K562 (cell line): ENCODE data around the gene TREX2. TPM values are rescaled to one million over a fixed set of nuclear protein-coding genes. Genes with fewer than 3 reads are reported as not detected.
A peak's percentile ranks its signal among the peaks of the same experiment; 100 is the strongest.

Experiments used
- ATAC-seq: fragments of 200-7000 bp; cut with Tn5 transposase; 3 replicates; pipeline ENCODE4 v1.9.1; 2020; ENCODE audit warnings: moderate library complexity
- BruUV-seq: library from RNA; stranded (reverse); fragments of 400-500 nt; replicated peaks from 2 replicates; lab custom pipeline; 2021; lab: Mats Ljungman, UMichigan
- CTCF ChIA-PET: fragments of 300-600 bp; formaldehyde crosslinking; extraction: SDS; loops from one replicate; lab custom pipeline; 2021; ENCODE audit warnings: low intra/inter-chr PET ratio; lab: Yijun Ruan, JAX
- POLR2A ChIA-PET: fragments of 300-600, 350-650 bp; sonication (Branson Sonifier 250); formaldehyde crosslinking; extraction: SDS; loops from one replicate; lab custom pipeline; 2021; ENCODE audit warnings: antibody characterized with exemption, inconsistent platforms; lab: Yijun Ruan, JAX
- DNase-seq, 4 experiments: peaks; one replicate each; pipeline versions ENCODE4 v3.0.0 to v3.0.0-alpha.2; 2011 to 2018; ENCODE audit warnings: low spot score in 3 of 4, mixed read lengths in 3 of 4; ENCODE audit errors: extremely low read depth in 1 of 4
- FAIRE-seq: peaks from 2 replicates; lab custom pipeline; 2011; peaks lifted over from hg19 to GRCh38; lab: Jason Lieb, UNC
- H2AFZ ChIP-seq: 2 replicates; pipeline ENCODE4 v1.6.0; 2011; ENCODE audit warnings: low read depth, low read length, control low read depth, inconsistent platforms
- H3K27ac ChIP-seq: fragments of 200-600 bp; 3 replicates; pipeline ENCODE4 v1.8.0; 2011; ENCODE audit warnings: low read depth, mild to moderate bottlenecking, control low read depth, inconsistent platforms, low read length, moderate library complexity, mixed read lengths; ENCODE audit errors: extremely low read depth
- H3K27me3 ChIP-seq, 2 experiments: fragments of 300-600 bp in 1 of 2; 2 replicates in 1 of 2; 3 replicates in 1 of 2; pipeline versions ENCODE4 v1.6.0 to v1.8.0; 2011; ENCODE audit warnings: inconsistent platforms in 2 of 2, low read length in 2 of 2, mild to moderate bottlenecking in 1 of 2, mixed read lengths in 1 of 2, moderate library complexity in 1 of 2; ENCODE audit not compliant: control insufficient read depth in 2 of 2, insufficient read depth in 2 of 2
- H3K36me3 ChIP-seq: fragments of 300-600 bp; 3 replicates; pipeline ENCODE4 v1.8.0; 2011; ENCODE audit warnings: mild to moderate bottlenecking, low read length, inconsistent platforms; ENCODE audit not compliant: control insufficient read depth, insufficient read depth
- H3K4me1 ChIP-seq, 2 experiments: fragments of 200-600 bp in 1 of 2; replicated peaks in 1 of 2; 2 replicates in 1 of 2; 3 replicates in 1 of 2; pipeline versions ENCODE4 v1.5.1 to v1.8.0; 2011; ENCODE audit warnings: inconsistent platforms in 2 of 2, low read length in 2 of 2, mild to moderate bottlenecking in 1 of 2, mixed read lengths in 1 of 2, moderate library complexity in 1 of 2; ENCODE audit not compliant: control insufficient read depth in 2 of 2, insufficient read depth in 2 of 2
- H3K4me2 ChIP-seq: 2 replicates; pipeline ENCODE4 v1.6.1; 2011; ENCODE audit warnings: low read length, control low read depth, inconsistent platforms, mixed read lengths; ENCODE audit not compliant: insufficient read depth
- H3K4me3 ChIP-seq: fragments of 200-600 bp; sonication (generic), shearing (Covaris generic); 2 replicates; pipeline ENCODE4 v1.5.1; 2016; ENCODE audit warnings: control low read depth, inconsistent platforms
- H3K79me2 ChIP-seq: fragments of 200-600 bp; 3 replicates; pipeline ENCODE4 v1.8.0; 2011; ENCODE audit warnings: low read length, inconsistent platforms; ENCODE audit not compliant: control insufficient read depth, insufficient read depth
- H3K9ac ChIP-seq, 2 experiments: 2 replicates each; pipeline versions ENCODE4 v1.6.0 to v1.6.1; 2011; ENCODE audit warnings: low read depth in 2 of 2, low read length in 2 of 2, control low read depth in 1 of 2, inconsistent platforms in 1 of 2, mild to moderate bottlenecking in 1 of 2, mixed read lengths in 1 of 2; ENCODE audit not compliant: insufficient read depth in 1 of 2
- H3K9me1 ChIP-seq: one replicate; pipeline ENCODE4 v1.6.0; 2011; ENCODE audit warnings: inconsistent platforms, mild to moderate bottlenecking, low read length, moderate library complexity; ENCODE audit not compliant: control insufficient read depth, insufficient read depth
- H3K9me3 ChIP-seq: replicated peaks from 2 replicates; pipeline ENCODE4 v1.5.1; 2011; ENCODE audit warnings: low read depth, low read length, inconsistent platforms; ENCODE audit not compliant: control insufficient read depth, insufficient read depth
- H4K20me1 ChIP-seq: replicated peaks from 2 replicates; pipeline ENCODE4 v1.6.1; 2011; ENCODE audit warnings: low read length, inconsistent platforms, mixed read lengths; ENCODE audit not compliant: control insufficient read depth, insufficient read depth
- CHD4 ChIP-seq: fragments of 200-600 bp; sonication (generic); IDR thresholded peaks from 3 replicates; pipeline ENCODE4 v1.6.1; 2012; ENCODE audit warnings: low read depth, mild to moderate bottlenecking, mixed read lengths, low read length, inconsistent platforms; ENCODE audit not compliant: insufficient read depth, insufficient replicate concordance, poor library complexity, severe bottlenecking
- RBFOX2 ChIP-seq: fragments of 200-400 bp; formaldehyde crosslinking; IDR thresholded peaks from 2 replicates; pipeline ENCODE4 v1.6.1; 2017; ENCODE audit warnings: low read depth, mild to moderate bottlenecking, low read length, moderate library complexity
- STAT5A ChIP-seq: IDR thresholded peaks from 2 replicates; pipeline ENCODE4 v1.6.1; 2012; ENCODE audit warnings: low read length, inconsistent platforms, borderline replicate concordance
- ZNF23 ChIP-seq: fragments of 250-450 bp; sonication (Bioruptor Pico); IDR thresholded peaks from 2 replicates; pipeline ENCODE4 v1.4.0; 2020; ENCODE audit warnings: mild to moderate bottlenecking
- ZNF639 ChIP-seq, 2 experiments: fragments of 200-800 bp in 1 of 2; sonication (Bioruptor generic) in 1 of 2; sonication (generic) in 1 of 2; formaldehyde crosslinking in 1 of 2; IDR thresholded peaks in 1 of 2; conservative IDR thresholded peaks in 1 of 2; 2 replicates each; pipeline versions ENCODE4 v1.5.0 to v1.6.1; 2016 to 2020; ENCODE audit warnings: missing compliant biosample characterization in 1 of 2, missing genetic modification characterization in 1 of 2, missing genetic modification reagents in 1 of 2
- WGBS: fragments of 100-300 bp; shearing (Covaris generic); methylation state at CpG from one replicate; pipeline ENCODE4 v1.1.6; 2016; ENCODE audit warnings: low coverage, mixed read lengths; ENCODE audit not compliant: insufficient coverage; ENCODE audit errors: missing lambda C conversion rate; 5-methylcytosine and 5-hydroxymethylcytosine counted together
- in situ Hi-C: fragments of 300-500 bp; cut with MboI; formaldehyde crosslinking; loops from 4 replicates; pipeline ENCODE4 v1.15.0; 2018; ENCODE audit warnings: inconsistent platforms, mixed read lengths
- intact Hi-C: fragments of 100-400 bp; cut with micrococcal nuclease; formaldehyde crosslinking; loops from 2 replicates; pipeline ENCODE4 v1.14.2; 2022
- polyA plus RNA-seq, 8 experiments: library from polyadenylated mRNA; depleted of rRNA in 4 of 8; stranded (reverse) in 5 of 8; unstranded in 3 of 8; fragments of >200 nt; fragmentation: Nextera tagmentation in 2 of 8; fragmentation: Illumina TruSeq in 1 of 8; extraction: Ambion mirVana in 2 of 8; extraction: Trizol in 1 of 8; gene quantifications; 2 replicates each; pipeline versions ENCODE4 v1.2.1 to v1.2.3, GENCODE V29; 2011 to 2014; ENCODE audit warnings: inconsistent platforms in 1 of 8, missing spikeins in 1 of 8
- total RNA-seq, 7 experiments: library from RNA; depleted of rRNA in 6 of 7; stranded (reverse); fragments of >200 nt in 6 of 7; fragmentation: Illumina TruSeq in 2 of 7; extraction: Trizol in 2 of 7; gene quantifications; 2 replicates each; pipeline versions ENCODE4 v1.2.1 to v1.2.3, GENCODE V29; 2011 to 2021; ENCODE audit warnings: low replicate concordance in 1 of 7
- TF ChIP-seq, protein P1 (sequence below): fragments of 450-650 bp; conservative IDR thresholded peaks from 2 replicates; pipeline ENCODE4 v1.6.1; 2016; ENCODE audit warnings: missing genetic modification characterization, low read depth, mild to moderate bottlenecking, control low read depth, missing compliant biosample characterization

Gene TREX2
- total and polyA plus RNA-seq, 9 of the 15 experiments (the other 6 are each of a cell fraction or from before 2014, with no cell fraction given) = 0.07 to 1.5 (median 0.33) TPM; not detected in 2

- TF ChIP-seq ZNF639 (CRISPR knock-in tag; conservative IDR thresholded peaks at IDR 0.05 in 1 of 2, IDR thresholded peaks at IDR 0.05 in 1 of 2) = no peak
- no peak for TF ChIP-seq STAT5A
- no peak for TF ChIP-seq ZNF23
- TF ChIP-seq CHD4 = no peak
Measured at GRCh38 chrX:153468008-153468580, 22.2 kb upstream of the TREX2 start (continued).

DNA sequence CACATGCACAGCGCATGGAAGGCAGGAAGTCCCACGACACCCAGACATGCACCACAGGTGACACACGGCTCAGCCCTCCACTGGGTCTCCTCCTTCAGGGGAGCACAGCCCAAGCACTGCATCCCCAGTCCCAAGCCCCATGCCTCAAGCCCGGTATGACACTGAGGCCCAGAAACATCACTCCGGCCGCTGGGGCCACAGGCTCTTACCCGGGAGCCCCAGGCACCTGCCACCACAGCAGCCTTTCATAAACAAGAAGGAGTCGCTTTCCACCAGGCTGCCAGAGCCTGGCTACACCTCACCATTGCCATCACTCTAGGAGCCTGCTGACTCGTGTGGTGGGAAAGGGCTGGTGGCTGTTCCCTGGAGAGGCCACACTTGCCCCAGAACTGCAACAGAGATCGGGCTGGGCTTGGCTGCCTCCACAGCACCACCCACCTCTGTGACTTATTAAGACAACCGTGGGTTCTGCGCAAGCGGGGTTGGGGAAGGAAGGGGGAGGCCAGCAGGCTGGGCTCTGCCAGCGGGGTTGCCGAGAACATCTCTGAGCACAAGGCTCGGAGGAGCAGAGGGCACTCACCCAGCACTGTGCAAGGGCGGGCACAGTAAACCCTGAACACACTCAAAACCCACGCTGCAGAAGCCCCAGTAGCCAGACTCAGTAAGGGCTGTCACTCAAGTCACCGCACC lies 20.0 kb upstream of the TREX2 start:
- H3K4me2 ChIP-seq = no peak overlapping the region
- H3K36me3 ChIP-seq = peaks cover 75% of the 10 kb centered on the region
- H4K20me1 ChIP-seq = peaks cover 7% of the 10 kb centered on the region; the same call in 1 of the 2 replicates
- no peak overlapping the region for H3K4me3 ChIP-seq
- in situ Hi-C loops = no loop called here
- no peak for ATAC-seq
- no TSS peak for BruUV-seq
- H3K27me3 ChIP-seq = no peaks in the 10 kb centered on the region
- H3K4me1 ChIP-seq = peaks cover 0 to 26% of the 10 kb centered on the region in 2 experiments; a peak in 2 of 5 replicates
- CTCF ChIA-PET = no interaction called here
- peak; percentile 44; the same call in 1 of the 2 replicates for TF ChIP-seq RBFOX2
- TF ChIP-seq, protein P1, sequence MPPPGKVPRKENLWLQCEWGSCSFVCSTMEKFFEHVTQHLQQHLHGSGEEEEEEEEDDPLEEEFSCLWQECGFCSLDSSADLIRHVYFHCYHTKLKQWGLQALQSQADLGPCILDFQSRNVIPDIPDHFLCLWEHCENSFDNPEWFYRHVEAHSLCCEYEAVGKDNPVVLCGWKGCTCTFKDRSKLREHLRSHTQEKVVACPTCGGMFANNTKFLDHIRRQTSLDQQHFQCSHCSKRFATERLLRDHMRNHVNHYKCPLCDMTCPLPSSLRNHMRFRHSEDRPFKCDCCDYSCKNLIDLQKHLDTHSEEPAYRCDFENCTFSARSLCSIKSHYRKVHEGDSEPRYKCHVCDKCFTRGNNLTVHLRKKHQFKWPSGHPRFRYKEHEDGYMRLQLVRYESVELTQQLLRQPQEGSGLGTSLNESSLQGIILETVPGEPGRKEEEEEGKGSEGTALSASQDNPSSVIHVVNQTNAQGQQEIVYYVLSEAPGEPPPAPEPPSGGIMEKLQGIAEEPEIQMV (tag) = no peak
- H2AFZ ChIP-seq = no peak overlapping the region
- no peak for DNase-seq
- H3K27ac ChIP-seq = no peak overlapping the region
- peaks cover 29% of the 10 kb centered on the region for H3K79me2 ChIP-seq
- POLR2A ChIA-PET = no interaction called here
- FAIRE-seq = no peak
- intact Hi-C loops = no loop called here
- H3K9me1 ChIP-seq = no peaks in the 10 kb centered on the region
- H3K9ac ChIP-seq = no peak overlapping the region; a peak in 1 of 4 replicates
- H3K9me3 ChIP-seq = no peaks in the 10 kb centered on the region
- WGBS = 97% methylated on average over 7 of the region's 19 CpGs
